Testis (tissue), 3 donors: ENCODE measurements around the gene RBMXL3. TPM values are rescaled to one million over a fixed set of nuclear protein-coding genes. Genes with fewer than 3 reads are reported as not detected.

Experiments used
- DNase-seq: peaks from one replicate; pipeline ENCODE4 v3.0.0-alpha.2; 2019
- H3K27ac ChIP-seq, 2 donors: fragments of 200-600 bp; sonication (generic); one replicate each; pipeline ENCODE4 v1.5.1; 2019
- H3K27me3 ChIP-seq: fragments of 200-600 bp; sonication (generic); one replicate; pipeline ENCODE4 v1.5.1; 2019
- H3K36me3 ChIP-seq: fragments of 200-600 bp; sonication (generic); one replicate; pipeline ENCODE4 v1.5.1; 2017; ENCODE audit warnings: low read depth; ENCODE audit errors: missing control alignments
- H3K4me1 ChIP-seq: fragments of 200-600 bp; sonication (generic); one replicate; pipeline ENCODE4 v1.5.1; 2019
- H3K4me3 ChIP-seq, 2 donors: fragments of 200-600 bp; sonication (generic); one replicate each; pipeline ENCODE4 v1.5.1; 2017 to 2019
- H3K9me3 ChIP-seq: fragments of 200-600 bp; sonication (generic); one replicate; pipeline ENCODE4 v1.5.1; 2017
- CTCF ChIP-seq, 3 experiments: fragments of 450-650 bp in 2 of 3; fragments of 200-600 bp in 1 of 3; sonication (generic) in 1 of 3; IDR thresholded peaks; one replicate each; pipeline ENCODE4 v1.5.1; 2016 to 2019; ENCODE audit warnings: antibody characterized with exemption in 3 of 3, mild to moderate bottlenecking in 2 of 3, moderate library complexity in 1 of 3
- POLR2A ChIP-seq: fragments of 450-650 bp; IDR thresholded peaks from one replicate; pipeline ENCODE4 v1.6.1; 2017; ENCODE audit warnings: antibody characterized with exemption, mild to moderate bottlenecking, moderate library complexity
- WGBS, 2 donors: methylation state at CpG; one replicate each; pipeline ENCODE4 v1.1.5; 2018; 5-methylcytosine and 5-hydroxymethylcytosine counted together
- intact Hi-C: fragments of 100-400 bp; cut with DNase I; formaldehyde crosslinking; loops from one replicate; pipeline ENCODE4 v1.15.1; 2023; ENCODE audit warnings: low total_unique reads
- polyA plus RNA-seq: library from polyadenylated mRNA; stranded (reverse); fragments of 350-450 nt; fragmentation: Illumina TruSeq; extraction: RNeasy Lipid Tissue Mini Kit (QIAGEN cat#74804); gene quantifications from one replicate; pipeline ENCODE4 v1.2.3, GENCODE V29; 2014; ENCODE audit warnings: low read depth, low replicate concordance; ENCODE audit not compliant: insufficient read depth
- total RNA-seq, 2 donors: library from RNA; depleted of rRNA; stranded (reverse); fragments of >200 nt; gene quantifications; one replicate each; pipeline ENCODE4 v1.2.3, GENCODE V29; 2016

RBMXL3 gene
- total and polyA plus RNA-seq, 3 donors from 2014 or later, result 4.3 to 5.1 (median 4.6) TPM

GRCh38 chrX:115177932-115178331, 11.3 kb upstream of the RBMXL3 start:
- 97 to 99% methylated on average over 3 to 4 of the region's 4 CpGs for WGBS, 2 donors
- intact Hi-C loops, result no loop called here
- Histone ChIP-seq H3K4me1 (no peaks in the 10 kb centered on the region), H3K9me3 (no peaks in the 10 kb centered on the region), H3K27me3 (no peaks in the 10 kb centered on the region), H3K4me3 (no peak overlapping the region), H3K36me3 (no peaks in the 10 kb centered on the region), H3K27ac (no peak overlapping the region)
- TF ChIP-seq POLR2A, result no peak
- TF ChIP-seq CTCF (IDR thresholded peaks at IDR 0.05), result no peak
- no peak for DNase-seq

GRCh38 chrX:115178473-115178872, 10.7 kb upstream of the RBMXL3 start:
- Histone ChIP-seq H3K27ac (no peak overlapping the region), H3K36me3 (no peaks in the 10 kb centered on the region), H3K9me3 (no peaks in the 10 kb centered on the region), H3K4me3 (no peak overlapping the region), H3K4me1 (no peaks in the 10 kb centered on the region), H3K27me3 (no peaks in the 10 kb centered on the region)
- 71 to 89% methylated on average over 1 of the region's 1 CpG for WGBS, 2 donors
- no peak for TF ChIP-seq CTCF (IDR thresholded peaks at IDR 0.05)
- intact Hi-C loops, result no loop called here
- DNase-seq, result no peak

- WGBS, 2 donors, result 94 to 95% methylated on average over 2 of the region's 2 CpGs
- H3K4me1 ChIP-seq, result no peaks in the 10 kb centered on the region
- no peaks in the 10 kb centered on the region for H3K9me3 ChIP-seq
- intact Hi-C loops, result no loop called here
- no peak overlapping the region for H3K4me3 ChIP-seq
- H3K27me3 ChIP-seq, result no peaks in the 10 kb centered on the region
- TF ChIP-seq CTCF (IDR thresholded peaks at IDR 0.05) (no peak), POLR2A (no peak)
- no peaks in the 10 kb centered on the region for H3K36me3 ChIP-seq
- no peak for DNase-seq
- H3K27ac ChIP-seq, result no peak overlapping the region
These were observed 5.2 kb upstream of the RBMXL3 start for GRCh38 chrX:115183980-115184379.

GRCh38 chrX:115189646-115190635, 731 bp downstream of the RBMXL3 start:
- 80% methylated on average over 11 of the region's 76 CpGs; no CpG with 5 or more reads in 1 of the 2 donors for WGBS, 2 donors
- H3K27me3 ChIP-seq, result no peaks in the 10 kb centered on the region
- H3K4me3 ChIP-seq, result peak overlapping the region; percentile 15 to 26
- intact Hi-C loops, result no loop called here
- H3K9me3 ChIP-seq, result no peaks in the 10 kb centered on the region
- DNase-seq, result peak; percentile 15
- H3K36me3 ChIP-seq, result no peaks in the 10 kb centered on the region
- no peak overlapping the region for H3K27ac ChIP-seq
- H3K4me1 ChIP-seq, result no peaks in the 10 kb centered on the region
- TF ChIP-seq POLR2A (no peak), CTCF (IDR thresholded peaks at IDR 0.05) (no peak)
